ENCODE results near the gene SSUH2.

DNA sequence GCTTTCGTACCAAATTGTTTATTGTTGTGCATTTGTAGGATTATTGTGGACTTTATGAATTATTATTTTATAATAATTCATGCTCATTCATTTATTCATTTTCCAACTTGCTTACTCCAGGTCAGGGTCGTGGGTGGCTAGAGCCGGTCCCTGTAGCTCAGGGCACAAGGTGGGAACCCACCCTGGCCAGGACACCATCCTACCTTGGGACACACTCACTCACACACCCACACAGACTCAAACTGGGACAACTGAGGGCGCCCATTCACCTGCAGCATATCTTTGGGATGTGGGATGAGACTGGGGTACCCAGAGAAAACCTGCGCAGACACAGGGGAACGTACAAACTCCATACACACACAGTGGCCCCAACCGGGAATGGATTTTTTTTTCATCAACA, 40.6 kb downstream of the SSUH2 start:
- no peak for TF ChIP-seq NFE2L1 (CRISPR knock-in tag; IDR thresholded peaks at IDR 0.05)
- no peak for TF ChIP-seq TCF7 (CRISPR knock-in tag; IDR thresholded peaks at IDR 0.05; ENCODE audit: low read depth)
- TF ChIP-seq CTCF (IDR thresholded peaks at IDR 0.05) = no peak
- no peak for TF ChIP-seq ZNF138 (CRISPR knock-in tag; conservative IDR thresholded peaks at IDR 0.05)
- TF ChIP-seq FOXK1 (CRISPR knock-in tag; IDR thresholded peaks at IDR 0.05) = no peak
- TF ChIP-seq IRF2 (CRISPR knock-in tag; IDR thresholded peaks at IDR 0.05; ENCODE audit: borderline replicate concordance, low read depth) = no peak
- TF ChIP-seq ATF6 (CRISPR knock-in tag; IDR thresholded peaks at IDR 0.05) = no peak
- TF ChIP-seq ZNF416 (CRISPR knock-in tag; IDR thresholded peaks at IDR 0.05) = no peak
- TF ChIP-seq, protein P1, sequence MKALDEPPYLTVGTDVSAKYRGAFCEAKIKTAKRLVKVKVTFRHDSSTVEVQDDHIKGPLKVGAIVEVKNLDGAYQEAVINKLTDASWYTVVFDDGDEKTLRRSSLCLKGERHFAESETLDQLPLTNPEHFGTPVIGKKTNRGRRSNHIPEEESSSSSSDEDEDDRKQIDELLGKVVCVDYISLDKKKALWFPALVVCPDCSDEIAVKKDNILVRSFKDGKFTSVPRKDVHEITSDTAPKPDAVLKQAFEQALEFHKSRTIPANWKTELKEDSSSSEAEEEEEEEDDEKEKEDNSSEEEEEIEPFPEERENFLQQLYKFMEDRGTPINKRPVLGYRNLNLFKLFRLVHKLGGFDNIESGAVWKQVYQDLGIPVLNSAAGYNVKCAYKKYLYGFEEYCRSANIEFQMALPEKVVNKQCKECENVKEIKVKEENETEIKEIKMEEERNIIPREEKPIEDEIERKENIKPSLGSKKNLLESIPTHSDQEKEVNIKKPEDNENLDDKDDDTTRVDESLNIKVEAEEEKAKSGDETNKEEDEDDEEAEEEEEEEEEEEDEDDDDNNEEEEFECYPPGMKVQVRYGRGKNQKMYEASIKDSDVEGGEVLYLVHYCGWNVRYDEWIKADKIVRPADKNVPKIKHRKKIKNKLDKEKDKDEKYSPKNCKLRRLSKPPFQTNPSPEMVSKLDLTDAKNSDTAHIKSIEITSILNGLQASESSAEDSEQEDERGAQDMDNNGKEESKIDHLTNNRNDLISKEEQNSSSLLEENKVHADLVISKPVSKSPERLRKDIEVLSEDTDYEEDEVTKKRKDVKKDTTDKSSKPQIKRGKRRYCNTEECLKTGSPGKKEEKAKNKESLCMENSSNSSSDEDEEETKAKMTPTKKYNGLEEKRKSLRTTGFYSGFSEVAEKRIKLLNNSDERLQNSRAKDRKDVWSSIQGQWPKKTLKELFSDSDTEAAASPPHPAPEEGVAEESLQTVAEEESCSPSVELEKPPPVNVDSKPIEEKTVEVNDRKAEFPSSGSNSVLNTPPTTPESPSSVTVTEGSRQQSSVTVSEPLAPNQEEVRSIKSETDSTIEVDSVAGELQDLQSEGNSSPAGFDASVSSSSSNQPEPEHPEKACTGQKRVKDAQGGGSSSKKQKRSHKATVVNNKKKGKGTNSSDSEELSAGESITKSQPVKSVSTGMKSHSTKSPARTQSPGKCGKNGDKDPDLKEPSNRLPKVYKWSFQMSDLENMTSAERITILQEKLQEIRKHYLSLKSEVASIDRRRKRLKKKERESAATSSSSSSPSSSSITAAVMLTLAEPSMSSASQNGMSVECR (CRISPR knock-in tag; IDR thresholded peaks at IDR 0.05; ENCODE audit: borderline replicate concordance) = no peak
- TF ChIP-seq ETV6 (CRISPR knock-in tag; IDR thresholded peaks at IDR 0.05) = no peak
- no peak for TF ChIP-seq TP53 (CRISPR knock-in tag; IDR thresholded peaks at IDR 0.05)
- no peak for TF ChIP-seq CREB1 (CRISPR knock-in tag; IDR thresholded peaks at IDR 0.05)
- TF ChIP-seq, protein P2, sequence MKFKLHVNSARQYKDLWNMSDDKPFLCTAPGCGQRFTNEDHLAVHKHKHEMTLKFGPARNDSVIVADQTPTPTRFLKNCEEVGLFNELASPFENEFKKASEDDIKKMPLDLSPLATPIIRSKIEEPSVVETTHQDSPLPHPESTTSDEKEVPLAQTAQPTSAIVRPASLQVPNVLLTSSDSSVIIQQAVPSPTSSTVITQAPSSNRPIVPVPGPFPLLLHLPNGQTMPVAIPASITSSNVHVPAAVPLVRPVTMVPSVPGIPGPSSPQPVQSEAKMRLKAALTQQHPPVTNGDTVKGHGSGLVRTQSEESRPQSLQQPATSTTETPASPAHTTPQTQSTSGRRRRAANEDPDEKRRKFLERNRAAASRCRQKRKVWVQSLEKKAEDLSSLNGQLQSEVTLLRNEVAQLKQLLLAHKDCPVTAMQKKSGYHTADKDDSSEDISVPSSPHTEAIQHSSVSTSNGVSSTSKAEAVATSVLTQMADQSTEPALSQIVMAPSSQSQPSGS (CRISPR knock-in tag; IDR thresholded peaks at IDR 0.05; ENCODE audit: borderline replicate concordance, low read depth) = no peak
- no peak for TF ChIP-seq ELF4 (CRISPR knock-in tag; IDR thresholded peaks at IDR 0.05; ENCODE audit: low read depth)
